Measurements from ENCODE around the gene SYCE1. TPM values are rescaled to one million over a fixed set of nuclear protein-coding genes. Genes with fewer than 3 reads are reported as not detected.
"Not testable (repeated sequence)": the region's sequence is repeated elsewhere in the genome, so short reads cannot be mapped to it uniquely, and the experiment has no call there.

The SYCE1 gene
- total and polyA plus RNA-seq, 2 experiments from 2014 or later: 0.12 TPM; not detected in 1

- not testable (repeated sequence) for H4K20me1 ChIP-seq (ENCODE audit: insufficient read depth, poor library complexity, severe bottlenecking)
- 77% methylated on average over 15 of the region's 21 CpGs for WGBS (ENCODE audit: low lambda C conversion rate, missing lambda C conversion rate)
Observed at GRCh38 chr10:133569801-133570200, 4.4 kb upstream of the SYCE1 start.

GRCh38 chr10:133568831-133569527 lies 3.6 kb upstream of the SYCE1 start:
- H4K20me1 ChIP-seq (ENCODE audit: insufficient read depth, poor library complexity, severe bottlenecking); H3K4me2 ChIP-seq; H2AFZ ChIP-seq; H3K27me3 ChIP-seq; H3K36me3 ChIP-seq (replicated peaks; ENCODE audit: insufficient read depth, low read depth); H3K4me3 ChIP-seq; DNase-seq (ENCODE audit: low spot score); H3K79me2 ChIP-seq; H3K27ac ChIP-seq; H3K4me1 ChIP-seq (ENCODE audit: insufficient read depth); H3K9me2 ChIP-seq (replicated peaks; ENCODE audit: insufficient read depth); H3K9me3 ChIP-seq (ENCODE audit: low read depth): not testable (repeated sequence)
- 72% methylated on average over 9 of the region's 80 CpGs for whole genome bisulfite sequencing (ENCODE audit: low lambda C conversion rate, missing lambda C conversion rate)

More at GRCh38 chr10:133569801-133570200, 4.4 kb upstream of the SYCE1 start:
- H2AFZ ChIP-seq; H3K4me1 ChIP-seq (ENCODE audit: insufficient read depth); H3K9me2 ChIP-seq (replicated peaks; ENCODE audit: insufficient read depth); H3K9me3 ChIP-seq (ENCODE audit: low read depth); H3K4me2 ChIP-seq; H3K36me3 ChIP-seq (replicated peaks; ENCODE audit: insufficient read depth, low read depth); H3K27me3 ChIP-seq; H3K27ac ChIP-seq; DNase-seq (ENCODE audit: low spot score); H3K4me3 ChIP-seq; H3K79me2 ChIP-seq: not testable (repeated sequence)

GRCh38 chr10:133568287-133568614 lies 2.9 kb upstream of the SYCE1 start:
- H3K4me1 ChIP-seq (ENCODE audit: insufficient read depth): no peaks in the 10 kb centered on the region
- no peak for DNase-seq (ENCODE audit: low spot score)
- no peaks in the 10 kb centered on the region for H3K79me2 ChIP-seq
- no peak overlapping the region for H3K27ac ChIP-seq
- no peaks in the 10 kb centered on the region for H3K9me3 ChIP-seq (ENCODE audit: low read depth)
- H3K4me2 ChIP-seq: no peak overlapping the region
- no peak overlapping the region for H2AFZ ChIP-seq
- H3K27me3 ChIP-seq: no peaks in the 10 kb centered on the region
- H3K4me3 ChIP-seq: no peak overlapping the region
- WGBS (ENCODE audit: low lambda C conversion rate, missing lambda C conversion rate): 96% methylated on average over 20 of the region's 22 CpGs
- H3K36me3 ChIP-seq (replicated peaks; ENCODE audit: insufficient read depth, low read depth): no peaks in the 10 kb centered on the region
- H3K9me2 ChIP-seq (replicated peaks; ENCODE audit: insufficient read depth): no peaks in the 10 kb centered on the region
- no peaks in the 10 kb centered on the region for H4K20me1 ChIP-seq (ENCODE audit: insufficient read depth, poor library complexity, severe bottlenecking)
- no peak for TF ChIP-seq CTCF (IDR thresholded peaks at IDR 0.05; ENCODE audit: poor library complexity)

- DNase-seq (ENCODE audit: low spot score): no peak
- no peaks in the 10 kb centered on the region for H3K79me2 ChIP-seq
- no peaks in the 10 kb centered on the region for H3K36me3 ChIP-seq (replicated peaks; ENCODE audit: insufficient read depth, low read depth)
- H3K9me3 ChIP-seq (ENCODE audit: low read depth): no peaks in the 10 kb centered on the region
- no peaks in the 10 kb centered on the region for H3K4me1 ChIP-seq (ENCODE audit: insufficient read depth)
- no peaks in the 10 kb centered on the region for H3K27me3 ChIP-seq
- no peak overlapping the region for H2AFZ ChIP-seq
- 84% methylated on average over 10 of the region's 29 CpGs for WGBS (ENCODE audit: low lambda C conversion rate, missing lambda C conversion rate)
- H3K9me2 ChIP-seq (replicated peaks; ENCODE audit: insufficient read depth): no peaks in the 10 kb centered on the region
- no peaks in the 10 kb centered on the region for H4K20me1 ChIP-seq (ENCODE audit: insufficient read depth, poor library complexity, severe bottlenecking)
- H3K27ac ChIP-seq: no peak overlapping the region
- TF ChIP-seq EZH2phosphoT487 (IDR thresholded peaks at IDR 0.05; ENCODE audit: low read depth, severe bottlenecking, unreplicated experiment): no peak
- no peak overlapping the region for H3K4me3 ChIP-seq
- no peak overlapping the region for H3K4me2 ChIP-seq
Observed at GRCh38 chr10:133567609-133568286, 2.4 kb upstream of the SYCE1 start.

- no peak overlapping the region for H3K27ac ChIP-seq
- no peak overlapping the region for H3K4me2 ChIP-seq
- no peaks in the 10 kb centered on the region for H4K20me1 ChIP-seq (ENCODE audit: insufficient read depth, poor library complexity, severe bottlenecking)
- H3K79me2 ChIP-seq: no peaks in the 10 kb centered on the region
- WGBS (ENCODE audit: low lambda C conversion rate, missing lambda C conversion rate): 78% methylated on average over 5 of the region's 5 CpGs
- H3K36me3 ChIP-seq (replicated peaks; ENCODE audit: insufficient read depth, low read depth): no peaks in the 10 kb centered on the region
- H3K9me3 ChIP-seq (ENCODE audit: low read depth): no peaks in the 10 kb centered on the region
- no peak overlapping the region for H3K4me3 ChIP-seq
- no peak overlapping the region for H2AFZ ChIP-seq
- no peak for TF ChIP-seq CTCF (IDR thresholded peaks at IDR 0.05; ENCODE audit: poor library complexity)
- no peak for TF ChIP-seq EZH2phosphoT487 (IDR thresholded peaks at IDR 0.05; ENCODE audit: low read depth, severe bottlenecking, unreplicated experiment)
- TF ChIP-seq EZH2 (IDR thresholded peaks at IDR 0.05; ENCODE audit: borderline replicate concordance): no peak
- H3K27me3 ChIP-seq: no peaks in the 10 kb centered on the region
- H3K4me1 ChIP-seq (ENCODE audit: insufficient read depth): no peaks in the 10 kb centered on the region
- no peaks in the 10 kb centered on the region for H3K9me2 ChIP-seq (replicated peaks; ENCODE audit: insufficient read depth)
- DNase-seq (ENCODE audit: low spot score): no peak
Observed at GRCh38 chr10:133567119-133567518, 1.7 kb upstream of the SYCE1 start.
